ENCODE data around the gene NPR1.

GRCh38 chr1:153635872-153636271 is 42.6 kb upstream of the NPR1 start:
- TF ChIP-seq EZH2 (IDR thresholded peaks at IDR 0.05; ENCODE audit: low read depth, unreplicated experiment) (no peak), CTCF (conservative IDR thresholded peaks at IDR 0.05; ENCODE audit: low read depth in 2 of 2) (no peak), POLR2AphosphoS5 (IDR thresholded peaks at IDR 0.05; ENCODE audit: low read depth) (no peak), EZH2phosphoT487 (IDR thresholded peaks at IDR 0.05; ENCODE audit: unreplicated experiment) (no peak), CREB1 (CRISPR knock-in tag; IDR thresholded peaks at IDR 0.05; ENCODE audit: low read depth) (no peak), ZNF114 (CRISPR knock-in tag; IDR thresholded peaks at IDR 0.05) (no peak)

Data from GM23338 (cell line).